Activated naive CD8-positive, alpha-beta T cell treated with anti-CD3 and anti-CD28 coated beads, Interleukin-2, amount 10 ng/mL, durations not matched to agents 7 days and 5 days (primary cell): ENCODE results near the gene TNFAIP3. TPM values are rescaled to one million over a fixed set of nuclear protein-coding genes. Genes with fewer than 3 reads are reported as not detected.

ENCODE experiments used
- ATAC-seq: fragments of 150-1000 bp; cut with Tn5 transposase; one replicate; pipeline ENCODE4 v1.10.0; 2021; ENCODE audit warnings: low read depth, moderate library complexity
- POLR2A ChIA-PET: fragments of 350-600 bp; sonication (Branson Sonifier 250); formaldehyde crosslinking; loops from one replicate; lab custom pipeline; 2021; ENCODE audit warnings: antibody characterized with exemption; lab: Charles Lee
- DNase-seq: peaks from one replicate; pipeline ENCODE4 v3.0.0; 2021
- H3K27ac Mint-ChIP-seq: one replicate; pipeline ENCODE4 v1.8.0; 2022; ENCODE audit warnings: mild to moderate bottlenecking, mixed read lengths
- H3K27me3 Mint-ChIP-seq: one replicate; pipeline ENCODE4 v1.8.0; 2022; ENCODE audit warnings: mild to moderate bottlenecking, moderate library complexity, mixed read lengths
- H3K36me3 Mint-ChIP-seq: one replicate; pipeline ENCODE4 v1.8.0; 2021; ENCODE audit warnings: mild to moderate bottlenecking, mixed read lengths
- H3K4me1 Mint-ChIP-seq: one replicate; pipeline ENCODE4 v1.8.0; 2021; ENCODE audit warnings: mixed read lengths
- H3K4me3 Mint-ChIP-seq: one replicate; pipeline ENCODE4 v1.8.0; 2022; ENCODE audit warnings: mild to moderate bottlenecking, moderate library complexity, mixed read lengths
- H3K9me3 Mint-ChIP-seq: one replicate; pipeline ENCODE4 v1.8.0; 2021; ENCODE audit warnings: mixed read lengths
- total RNA-seq, 2 experiments: library from RNA; stranded (reverse); gene quantifications; one replicate each; pipeline ENCODE4 v1.2.3, GENCODE V29; 2021

The TNFAIP3 gene
- total RNA-seq, 2 experiments from 2014 or later, result 88.6 to 89.5 TPM

- peaks cover 45% of the 10 kb centered on the region for H3K4me1 Mint-ChIP-seq
Measured at GRCh38 chr6:137909533-137909932, 42.5 kb downstream of the TNFAIP3 start.

GRCh38 chr6:137910424-137910834 lies 43.4 kb downstream of the TNFAIP3 start:
- no peak overlapping the region for H3K4me3 Mint-ChIP-seq
- no peaks in the 10 kb centered on the region for H3K27me3 Mint-ChIP-seq
- H3K36me3 Mint-ChIP-seq, result peaks cover 6% of the 10 kb centered on the region
- peaks cover 5% of the 10 kb centered on the region for H3K9me3 Mint-ChIP-seq
- ATAC-seq (no peak), DNase-seq (no peak)
- peaks cover 37% of the 10 kb centered on the region for H3K4me1 Mint-ChIP-seq
- POLR2A ChIA-PET, result no interaction called here
- no peak overlapping the region for H3K27ac Mint-ChIP-seq

More at GRCh38 chr6:137909533-137909932, 42.5 kb downstream of the TNFAIP3 start:
- Mint-ChIP-seq H3K36me3 (peaks cover 6% of the 10 kb centered on the region), H3K27ac (no peak overlapping the region), H3K27me3 (no peaks in the 10 kb centered on the region), H3K9me3 (peaks cover 5% of the 10 kb centered on the region), H3K4me3 (no peak overlapping the region)
- DNase-seq (no peak), ATAC-seq (no peak)
- POLR2A ChIA-PET, result no interaction called here

GRCh38 chr6:137910843-137911456 lies 43.9 kb downstream of the TNFAIP3 start:
- Mint-ChIP-seq H3K4me1 (peaks cover 36% of the 10 kb centered on the region), H3K27me3 (no peaks in the 10 kb centered on the region), H3K27ac (no peak overlapping the region), H3K36me3 (peaks cover 6% of the 10 kb centered on the region), H3K9me3 (peaks cover 5% of the 10 kb centered on the region), H3K4me3 (no peak overlapping the region)
- DNase-seq, result no peak
- POLR2A ChIA-PET, result no interaction called here
- ATAC-seq, result no peak

- H3K4me3 Mint-ChIP-seq, result no peak overlapping the region
- peaks cover 29% of the 10 kb centered on the region for H3K4me1 Mint-ChIP-seq
- H3K36me3 Mint-ChIP-seq, result peaks cover 6% of the 10 kb centered on the region
- peak overlapping the region; percentile 8 for H3K27ac Mint-ChIP-seq
- peaks cover 6% of the 10 kb centered on the region for H3K9me3 Mint-ChIP-seq
- POLR2A ChIA-PET, result no interaction called here
- H3K27me3 Mint-ChIP-seq, result no peaks in the 10 kb centered on the region
- ATAC-seq, result no peak
- DNase-seq, result no peak
Measured at GRCh38 chr6:137911675-137912191, 44.7 kb downstream of the TNFAIP3 start.

GRCh38 chr6:137912813-137913212 lies 45.8 kb downstream of the TNFAIP3 start:
- H3K4me1 Mint-ChIP-seq, result peaks cover 24% of the 10 kb centered on the region
- no peaks in the 10 kb centered on the region for H3K27me3 Mint-ChIP-seq
- H3K27ac Mint-ChIP-seq, result no peak overlapping the region
- no peak for DNase-seq
- no peak overlapping the region for H3K4me3 Mint-ChIP-seq
- peaks cover 6% of the 10 kb centered on the region for H3K36me3 Mint-ChIP-seq
- POLR2A ChIA-PET, result no interaction called here
- H3K9me3 Mint-ChIP-seq, result peaks cover 6% of the 10 kb centered on the region
- no peak for ATAC-seq

- no peaks in the 10 kb centered on the region for H3K27me3 Mint-ChIP-seq
- POLR2A ChIA-PET, result no interaction called here
- no peak for ATAC-seq
- peaks cover 6% of the 10 kb centered on the region for H3K36me3 Mint-ChIP-seq
- peaks cover 6% of the 10 kb centered on the region for H3K9me3 Mint-ChIP-seq
- no peak for DNase-seq
- no peak overlapping the region for H3K27ac Mint-ChIP-seq
- no peak overlapping the region for H3K4me3 Mint-ChIP-seq
- peaks cover 21% of the 10 kb centered on the region for H3K4me1 Mint-ChIP-seq
Measured at GRCh38 chr6:137913434-137913833, 46.4 kb downstream of the TNFAIP3 start.

GRCh38 chr6:137913996-137914529 lies 47.0 kb downstream of the TNFAIP3 start:
- Mint-ChIP-seq H3K9me3 (peaks cover 6% of the 10 kb centered on the region), H3K36me3 (peaks cover 7% of the 10 kb centered on the region), H3K27me3 (no peaks in the 10 kb centered on the region), H3K4me1 (peaks cover 15% of the 10 kb centered on the region), H3K27ac (no peak overlapping the region), H3K4me3 (no peak overlapping the region)
- DNase-seq (no peak), ATAC-seq (no peak)
- POLR2A ChIA-PET, result no interaction called here

GRCh38 chr6:137914530-137915193 lies 47.6 kb downstream of the TNFAIP3 start:
- Mint-ChIP-seq H3K4me1 (peaks cover 9% of the 10 kb centered on the region), H3K4me3 (no peak overlapping the region), H3K27me3 (no peaks in the 10 kb centered on the region), H3K27ac (no peak overlapping the region), H3K36me3 (peaks cover 7% of the 10 kb centered on the region), H3K9me3 (peaks cover 6% of the 10 kb centered on the region)
- POLR2A ChIA-PET, result no interaction called here
- ATAC-seq (no peak), DNase-seq (no peak)

GRCh38 chr6:137915790-137916189 lies 48.7 kb downstream of the TNFAIP3 start:
- H3K36me3 Mint-ChIP-seq, result peaks cover 7% of the 10 kb centered on the region
- no peaks in the 10 kb centered on the region for H3K27me3 Mint-ChIP-seq
- DNase-seq, result no peak
- POLR2A ChIA-PET, result no interaction called here
- no peak overlapping the region for H3K4me3 Mint-ChIP-seq
- no peak overlapping the region for H3K27ac Mint-ChIP-seq
- H3K9me3 Mint-ChIP-seq, result peaks cover 6% of the 10 kb centered on the region
- no peak for ATAC-seq
- peaks cover 4% of the 10 kb centered on the region for H3K4me1 Mint-ChIP-seq

- POLR2A ChIA-PET, result no interaction called here
- no peak overlapping the region for H3K4me3 Mint-ChIP-seq
- ATAC-seq, result no peak
- H3K27ac Mint-ChIP-seq, result no peak overlapping the region
- peaks cover 3% of the 10 kb centered on the region for H3K4me1 Mint-ChIP-seq
- H3K36me3 Mint-ChIP-seq, result peaks cover 7% of the 10 kb centered on the region
- no peaks in the 10 kb centered on the region for H3K27me3 Mint-ChIP-seq
- H3K9me3 Mint-ChIP-seq, result peaks cover 6% of the 10 kb centered on the region
- no peak for DNase-seq
Measured at GRCh38 chr6:137917551-137918325, 50.7 kb downstream of the TNFAIP3 start.

- peaks cover 1% of the 10 kb centered on the region for H3K9me3 Mint-ChIP-seq
- peaks cover 3% of the 10 kb centered on the region for H3K36me3 Mint-ChIP-seq
- DNase-seq (no peak), ATAC-seq (no peak)
- H3K4me3 Mint-ChIP-seq, result no peak overlapping the region
- H3K4me1 Mint-ChIP-seq, result peaks cover 3% of the 10 kb centered on the region
- no peak overlapping the region for H3K27ac Mint-ChIP-seq
- no peaks in the 10 kb centered on the region for H3K27me3 Mint-ChIP-seq
- POLR2A ChIA-PET, result no interaction called here
Measured at GRCh38 chr6:137919502-137919823, 52.4 kb downstream of the TNFAIP3 start.

GRCh38 chr6:137919837-137920730 lies 53.0 kb downstream of the TNFAIP3 start:
- ATAC-seq (no peak), DNase-seq (no peak)
- Mint-ChIP-seq H3K27me3 (no peaks in the 10 kb centered on the region), H3K4me1 (peaks cover 3% of the 10 kb centered on the region), H3K9me3 (peaks cover 1% of the 10 kb centered on the region), H3K4me3 (no peak overlapping the region), H3K27ac (no peak overlapping the region), H3K36me3 (peaks cover 3% of the 10 kb centered on the region)
- POLR2A ChIA-PET, result no interaction called here

GRCh38 chr6:137921823-137922222 lies 54.8 kb downstream of the TNFAIP3 start:
- ATAC-seq (no peak), DNase-seq (no peak)
- Mint-ChIP-seq H3K4me1 (peaks cover 14% of the 10 kb centered on the region), H3K9me3 (no peaks in the 10 kb centered on the region), H3K4me3 (no peak overlapping the region), H3K36me3 (peaks cover 3% of the 10 kb centered on the region), H3K27ac (no peak overlapping the region), H3K27me3 (no peaks in the 10 kb centered on the region)
- POLR2A ChIA-PET, result no interaction called here
